Neural cell (in vitro differentiated cells): ENCODE results near the gene TAAR9. TPM values are rescaled to one million over a fixed set of nuclear protein-coding genes. Genes with fewer than 3 reads are reported as not detected.

Source experiments
- H2AFZ ChIP-seq: fragments of 200-600, 300-800 bp; sonication (generic), shearing (Covaris generic); 2 replicates; pipeline ENCODE4 v1.6.0; 2014; ENCODE audit warnings: low read depth, mild to moderate bottlenecking, antibody characterized with exemption, low read length, moderate library complexity
- H3F3A ChIP-seq: fragments of 200-600 bp; shearing (Covaris generic); 2 replicates; pipeline ENCODE4 v1.6.1; 2016; ENCODE audit warnings: mild to moderate bottlenecking, moderate library complexity, mixed read lengths, antibody characterized with exemption, low read length; ENCODE audit not compliant: insufficient read depth, poor library complexity, severe bottlenecking
- H3K27ac ChIP-seq: fragments of 200-600, 300-800 bp; sonication (generic), shearing (Covaris generic); 2 replicates; pipeline ENCODE4 v1.5.1; 2014; ENCODE audit warnings: mild to moderate bottlenecking, low read length, moderate library complexity
- H3K27me3 ChIP-seq: fragments of 300-800, 200-600 bp; sonication (generic), shearing (Covaris generic); 2 replicates; pipeline ENCODE4 v1.6.0; 2014; ENCODE audit warnings: mild to moderate bottlenecking, low read depth, low read length, moderate library complexity; ENCODE audit not compliant: insufficient read depth
- H3K36me3 ChIP-seq: fragments of 300-800, 200-600 bp; sonication (generic), shearing (Covaris generic); 2 replicates; pipeline ENCODE4 v1.5.1; 2014; ENCODE audit warnings: mild to moderate bottlenecking, antibody characterized with exemption, low read length, moderate library complexity; ENCODE audit not compliant: insufficient read depth
- H3K4me2 ChIP-seq: fragments of 300-800, 200-600 bp; sonication (generic), shearing (Covaris generic); 2 replicates; pipeline ENCODE4 v1.6.0; 2014; ENCODE audit warnings: mild to moderate bottlenecking, low read length
- H3K4me3 ChIP-seq: fragments of 300-800, 200-600 bp; sonication (generic), shearing (Covaris generic); 2 replicates; pipeline ENCODE4 v1.5.1; 2014; ENCODE audit warnings: mild to moderate bottlenecking, low read length, moderate library complexity
- H3K79me2 ChIP-seq: fragments of 200-600 bp; shearing (Covaris generic); replicated peaks from 2 replicates; pipeline ENCODE4 v1.6.0; 2014; ENCODE audit warnings: mild to moderate bottlenecking, low read length, moderate library complexity; ENCODE audit not compliant: insufficient read depth
- H3K9ac ChIP-seq: fragments of 300-800, 200-600 bp; sonication (generic), shearing (Covaris generic); 2 replicates; pipeline ENCODE4 v1.6.1; 2016; ENCODE audit warnings: mild to moderate bottlenecking, low read length, mixed read lengths
- H3K9me2 ChIP-seq: fragments of 200-600 bp; shearing (Covaris generic); 2 replicates; pipeline ENCODE4 v1.6.1; 2016; ENCODE audit warnings: mild to moderate bottlenecking, low read length, mixed read lengths; ENCODE audit not compliant: insufficient read depth
- H3K9me3 ChIP-seq: fragments of 200-600, 300-800 bp; sonication (generic), shearing (Covaris generic); 2 replicates; pipeline ENCODE4 v1.6.1; 2016; ENCODE audit warnings: mild to moderate bottlenecking, mixed run types, low read length, moderate library complexity, mixed read lengths
- H4K20me1 ChIP-seq: fragments of 200-600 bp; shearing (Covaris generic); 2 replicates; pipeline ENCODE4 v1.6.1; 2016; ENCODE audit warnings: mild to moderate bottlenecking, mixed run types; ENCODE audit not compliant: insufficient read depth
- CTCF ChIP-seq: fragments of 450-650 bp; IDR thresholded peaks from 2 replicates; pipeline ENCODE4 v1.5.1; 2014; ENCODE audit warnings: antibody characterized with exemption, mild to moderate bottlenecking, moderate library complexity; ENCODE audit not compliant: poor library complexity, severe bottlenecking
- EP300 ChIP-seq: fragments of 450-650 bp; conservative IDR thresholded peaks from 2 replicates; pipeline ENCODE4 v1.6.1; 2014; ENCODE audit warnings: antibody characterized with exemption, mild to moderate bottlenecking, moderate library complexity; ENCODE audit not compliant: poor library complexity, severe bottlenecking
- EZH2 ChIP-seq: fragments of 200-600, 300-800 bp; shearing (Covaris generic), sonication (generic); IDR thresholded peaks from 2 replicates; pipeline ENCODE4 v1.6.1; 2014; ENCODE audit warnings: antibody characterized with exemption, low read length, borderline replicate concordance, mild to moderate bottlenecking; ENCODE audit not compliant: insufficient read depth, poor library complexity, severe bottlenecking
- MXI1 ChIP-seq: fragments of 450-650 bp; conservative IDR thresholded peaks from 2 replicates; pipeline ENCODE4 v1.6.1; 2014; ENCODE audit warnings: antibody characterized with exemption, mild to moderate bottlenecking; ENCODE audit not compliant: poor library complexity, severe bottlenecking
- POLR2AphosphoS5 ChIP-seq: IDR thresholded peaks from 2 replicates; pipeline ENCODE4 v1.6.1; 2012
- RAD21 ChIP-seq: fragments of 450-650 bp; conservative IDR thresholded peaks from 2 replicates; pipeline ENCODE4 v1.6.1; 2014; ENCODE audit warnings: antibody characterized with exemption, mild to moderate bottlenecking, moderate library complexity
- REST ChIP-seq: IDR thresholded peaks from 2 replicates; pipeline ENCODE4 v1.6.1; 2012; ENCODE audit warnings: borderline replicate concordance
- SMC3 ChIP-seq: fragments of 450-650 bp; conservative IDR thresholded peaks from 2 replicates; pipeline ENCODE4 v1.6.1; 2014; ENCODE audit warnings: antibody characterized with exemption, mild to moderate bottlenecking, moderate library complexity; ENCODE audit not compliant: poor library complexity
- TAF1 ChIP-seq: IDR thresholded peaks from 2 replicates; pipeline ENCODE4 v1.6.1; 2012; ENCODE audit warnings: low read depth
- polyA plus RNA-seq: library from polyadenylated mRNA; depleted of rRNA; stranded (reverse); fragments of >200 nt; gene quantifications from 2 replicates; pipeline ENCODE4 v1.2.3, GENCODE V29; 2014

The TAAR9 gene
- polyA plus RNA-seq, 1 donor from 2014 or later, result not detected

- H3K9me2 ChIP-seq, result no peaks in the 10 kb centered on the region
- peaks cover 51% of the 10 kb centered on the region for H3K79me2 ChIP-seq
- H3K4me3 ChIP-seq, result peak overlapping the region; percentile 85
- no peak overlapping the region for H3K27ac ChIP-seq
- TF ChIP-seq REST (no peak), RAD21 (no peak), EZH2 (no peak), CTCF (no peak), SMC3 (no peak)
- no peaks in the 10 kb centered on the region for H3K27me3 ChIP-seq
- no peaks in the 10 kb centered on the region for H3K36me3 ChIP-seq
- H3K9ac ChIP-seq, result no peak overlapping the region
- H3K4me2 ChIP-seq, result peak overlapping the region; percentile 76
- no peaks in the 10 kb centered on the region for H3F3A ChIP-seq
- no peak overlapping the region for H2AFZ ChIP-seq
- no peaks in the 10 kb centered on the region for H4K20me1 ChIP-seq
- H3K9me3 ChIP-seq, result no peaks in the 10 kb centered on the region
Measured at GRCh38 chr6:132511831-132512220, 26.3 kb upstream of the TAAR9 start.

- H2AFZ ChIP-seq, result no peak overlapping the region
Measured at GRCh38 chr6:132512342-132512637, 25.8 kb upstream of the TAAR9 start.

More at GRCh38 chr6:132512342-132512637, 25.8 kb upstream of the TAAR9 start:
- peaks cover 46% of the 10 kb centered on the region for H3K79me2 ChIP-seq
- no peaks in the 10 kb centered on the region for H3K36me3 ChIP-seq
- H3K9me2 ChIP-seq, result no peaks in the 10 kb centered on the region
- H3K27me3 ChIP-seq, result no peaks in the 10 kb centered on the region
- no peaks in the 10 kb centered on the region for H4K20me1 ChIP-seq
- H3K4me2 ChIP-seq, result peak overlapping the region; percentile 76
- TF ChIP-seq MXI1 (no peak), REST (no peak), POLR2AphosphoS5 (no peak), SMC3 (no peak), TAF1 (no peak), EP300 (no peak), RAD21 (no peak), CTCF (no peak), EZH2 (no peak)
- peak overlapping the region; percentile 85 for H3K4me3 ChIP-seq
- peak overlapping the region; percentile 84 for H3K9ac ChIP-seq
- no peaks in the 10 kb centered on the region for H3F3A ChIP-seq
- H3K27ac ChIP-seq, result no peak overlapping the region
- H3K9me3 ChIP-seq, result no peaks in the 10 kb centered on the region
